Panc1 (cell line): Measurements from ENCODE around the gene ALX4. TPM values are rescaled to one million over a fixed set of nuclear protein-coding genes. Genes with fewer than 3 reads are reported as not detected.

Experiments
- ATAC-seq: fragments of 200-7000 bp; cut with Tn5 transposase; 2 replicates; pipeline ENCODE4 v1.9.1; 2020; ENCODE audit warnings: mild to moderate bottlenecking, moderate library complexity
- BruUV-seq: library from RNA; stranded (reverse); fragments of 400-500 nt; replicated peaks from 2 replicates; lab custom pipeline; 2021; lab: Mats Ljungman, UMichigan
- CTCF ChIA-PET: fragments of 300-600 bp; sonication (Branson Sonifier 250); formaldehyde crosslinking; loops from one replicate; lab custom pipeline; 2022; ENCODE audit warnings: antibody characterized with exemption; lab: Charles Lee
- POLR2A ChIA-PET: fragments of 300-600 bp; sonication (Branson Sonifier 250); formaldehyde crosslinking; loops from one replicate; lab custom pipeline; 2022; ENCODE audit warnings: antibody characterized with exemption; lab: Charles Lee
- DNase-seq: peaks from one replicate; pipeline ENCODE4 v3.0.0-alpha.2; 2010; ENCODE audit warnings: low read depth, low spot score
- H3K27ac ChIP-seq: 2 replicates; pipeline ENCODE4 v1.5.1; 2011; ENCODE audit warnings: mild to moderate bottlenecking, low read length, inconsistent platforms
- H3K27me3 ChIP-seq: fragments of 200-500 bp; sonication (Bioruptor generic); 2 replicates; pipeline ENCODE4 v1.6.0; 2014; ENCODE audit warnings: low read length, inconsistent platforms; ENCODE audit not compliant: control insufficient read depth, insufficient read depth
- H3K36me3 ChIP-seq: fragments of 200-500 bp; sonication (Bioruptor generic); 2 replicates; pipeline ENCODE4 v1.5.1; 2014; ENCODE audit warnings: inconsistent platforms, mild to moderate bottlenecking, low read length, moderate library complexity; ENCODE audit not compliant: control insufficient read depth, insufficient read depth
- H3K4me1 ChIP-seq: 2 replicates; pipeline ENCODE4 v1.5.1; 2011; ENCODE audit warnings: inconsistent platforms, mild to moderate bottlenecking, low read length, moderate library complexity; ENCODE audit not compliant: control insufficient read depth, insufficient read depth
- H3K4me3 ChIP-seq, 2 experiments: 2 replicates each; pipeline ENCODE4 v1.5.1; 2011 to 2012; ENCODE audit warnings: low read depth in 2 of 2, low read length in 2 of 2, mild to moderate bottlenecking in 2 of 2, inconsistent platforms in 1 of 2, moderate library complexity in 1 of 2
- H3K9me3 ChIP-seq: fragments of 200-500 bp; sonication (Bioruptor generic); 2 replicates; pipeline ENCODE4 v1.5.1; 2014; ENCODE audit warnings: low read depth, mild to moderate bottlenecking, inconsistent platforms, low read length, moderate library complexity; ENCODE audit not compliant: control insufficient read depth, insufficient read depth
- CTCF ChIP-seq: fragments of 450-650 bp; IDR thresholded peaks from 2 replicates; pipeline ENCODE4 v1.5.1; 2017; ENCODE audit warnings: mild to moderate bottlenecking
- POLR2AphosphoS5 ChIP-seq: IDR thresholded peaks from 2 replicates; pipeline ENCODE4 v1.6.1; 2012; ENCODE audit warnings: mild to moderate bottlenecking, low read depth, low read length, moderate library complexity
- REST ChIP-seq, 2 experiments: IDR thresholded peaks; 2 replicates each; pipeline ENCODE4 v1.6.1; 2011 to 2012; ENCODE audit warnings: low read depth in 2 of 2, control low read depth in 1 of 2, low read length in 1 of 2, mild to moderate bottlenecking in 1 of 2, moderate library complexity in 1 of 2; ENCODE audit not compliant: insufficient read depth in 1 of 2
- SIN3A ChIP-seq: IDR thresholded peaks from 2 replicates; pipeline ENCODE4 v1.6.1; 2012; ENCODE audit warnings: low read depth, mild to moderate bottlenecking, low read length, moderate library complexity, borderline replicate concordance; ENCODE audit not compliant: insufficient read depth
- TCF7L2 ChIP-seq: IDR thresholded peaks from 2 replicates; pipeline ENCODE4 v1.6.1; 2011; ENCODE audit warnings: mild to moderate bottlenecking, low read depth, low read length, inconsistent platforms
- in situ Hi-C: cut with HindIII; loops from 2 replicates; pipeline ENCODE4 v1.10.0; 2016; ENCODE audit warnings: low sequenced_read_pairs, low pct_unique_long_range_greater_than_20kb
- intact Hi-C: fragments of 100-400 bp; cut with micrococcal nuclease; formaldehyde crosslinking; loops from one replicate; pipeline ENCODE4 v1.10.0; 2022; ENCODE audit not compliant: unreplicated experiment
- total RNA-seq: library from RNA; stranded (reverse); gene quantifications from one replicate; pipeline ENCODE4 v1.2.1, GENCODE V29; 2021; ENCODE audit not compliant: unreplicated experiment

Gene ALX4
- total RNA-seq, 1 experiment from 2014 or later, result 1.0 TPM

GRCh38 chr11:44213148-44213547 lies 96.8 kb downstream of the ALX4 start:
- ChIA-PET POLR2A (interaction anchor here (0.6 kb wide), 1 partner anchor 110 kb away, joined by 3 read pairs; no protein-coding TSS in a partner anchor), CTCF (no interaction called here)
- Histone ChIP-seq H3K4me3 (no peak overlapping the region), H3K36me3 (no peaks in the 10 kb centered on the region), H3K4me1 (no peaks in the 10 kb centered on the region), H3K27ac (no peak overlapping the region), H3K9me3 (no peaks in the 10 kb centered on the region), H3K27me3 (no peaks in the 10 kb centered on the region)
- ATAC-seq (no peak), DNase-seq (no peak)
- intact Hi-C loops (no loop called here), in situ Hi-C loops (no loop called here)
- no peak for TF ChIP-seq TCF7L2
- TF ChIP-seq SIN3A, result no peak
- no peak for TF ChIP-seq REST (IDR thresholded peaks at IDR 0.05; ENCODE audit: insufficient read depth in 1 of 2, low read depth in 2 of 2, low read length in 1 of 2)
- TF ChIP-seq CTCF, result no peak
- no peak for TF ChIP-seq POLR2AphosphoS5
- BruUV-seq, result no TSS peak

GRCh38 chr11:44212128-44212527 lies 97.8 kb downstream of the ALX4 start:
- Histone ChIP-seq H3K27ac (no peak overlapping the region), H3K9me3 (no peaks in the 10 kb centered on the region), H3K27me3 (no peaks in the 10 kb centered on the region), H3K36me3 (no peaks in the 10 kb centered on the region), H3K4me3 (no peak overlapping the region), H3K4me1 (no peaks in the 10 kb centered on the region)
- in situ Hi-C loops (no loop called here), intact Hi-C loops (no loop called here)
- ChIA-PET CTCF (no interaction called here), POLR2A (no interaction called here)
- no TSS peak for BruUV-seq
- ATAC-seq, result no peak
- DNase-seq, result no peak
- no peak for TF ChIP-seq CTCF
- no peak for TF ChIP-seq TCF7L2
- TF ChIP-seq SIN3A, result no peak
- no peak for TF ChIP-seq REST (IDR thresholded peaks at IDR 0.05; ENCODE audit: insufficient read depth in 1 of 2, low read depth in 2 of 2, low read length in 1 of 2)
- TF ChIP-seq POLR2AphosphoS5, result no peak

Other genes with a start within 250 kb of the ALX4 start
- 38.0 TPM for gene ACCS, start 243.9 kb downstream of the ALX4 start, total RNA-seq
- gene EXT2, start 214.5 kb downstream of the ALX4 start, total RNA-seq, result 57.5 TPM